A549 (cell line): Measurements from ENCODE around the gene CRNKL1. TPM values are rescaled to one million over a fixed set of nuclear protein-coding genes. Genes with fewer than 3 reads are reported as not detected.

Source experiments
- ATAC-seq, 2 experiments: fragments of 200-7000 bp in 1 of 2; fragments of >200 bp in 1 of 2; cut with Nextera tagmentation in 1 of 2; cut with Tn5 transposase in 1 of 2; 3 replicates each; pipeline versions ENCODE4 v1.8.0 to v1.9.1; 2018 to 2020; ENCODE audit warnings: mild to moderate bottlenecking in 1 of 2, moderate library complexity in 1 of 2
- CTCF ChIA-PET: fragments of 300-600 bp; sonication (Branson Sonifier 250); formaldehyde crosslinking; extraction: SDS; loops from one replicate; lab custom pipeline; 2021; ENCODE audit warnings: antibody characterized with exemption, inconsistent platforms; lab: Yijun Ruan, JAX
- POLR2A ChIA-PET: fragments of 350-600 bp; formaldehyde crosslinking; extraction: SDS; loops from one replicate; lab custom pipeline; 2021; ENCODE audit warnings: antibody characterized with exemption, inconsistent platforms; lab: Yijun Ruan, JAX
- DNase-seq, 2 experiments: peaks; one replicate each; pipeline versions ENCODE4 v3.0.0 to v3.0.0-alpha.2; 2011 to 2016; ENCODE audit warnings: low read depth in 1 of 2, low spot score in 1 of 2
- FAIRE-seq: peaks from 2 replicates; lab custom pipeline; 2011; peaks lifted over from hg19 to GRCh38; lab: Jason Lieb, UNC
- H3K27ac ChIP-seq, 2 experiments: fragments of >200 bp; sonication (Bioruptor Twin); formaldehyde crosslinking; 3 replicates each; pipeline ENCODE4 v1.5.1; 2016 to 2017
- H3K4me1 ChIP-seq: fragments of >200 bp; sonication (Bioruptor Twin); formaldehyde crosslinking; 3 replicates; pipeline ENCODE4 v1.6.1; 2016
- H3K4me2 ChIP-seq: fragments of >200 bp; sonication (Bioruptor Twin); formaldehyde crosslinking; 3 replicates; pipeline ENCODE4 v1.6.1; 2016
- H3K4me3 ChIP-seq: fragments of >200 bp; sonication (Bioruptor Twin); formaldehyde crosslinking; 3 replicates; pipeline ENCODE4 v1.5.1; 2016
- H3K9me3 ChIP-seq: fragments of >200 bp; sonication (Bioruptor Twin); formaldehyde crosslinking; 3 replicates; pipeline ENCODE4 v1.6.1; 2016
- CHD4 ChIP-seq: fragments of 200-600 bp; sonication (generic); IDR thresholded peaks from 2 replicates; pipeline ENCODE4 v1.6.1; 2016; ENCODE audit warnings: antibody characterized with exemption, mild to moderate bottlenecking, borderline replicate concordance
- EHMT2 ChIP-seq: fragments of 200-600 bp; sonication (generic); IDR thresholded peaks from 2 replicates; pipeline ENCODE4 v1.6.1; 2016; ENCODE audit warnings: antibody characterized with exemption, low read depth, mild to moderate bottlenecking, moderate library complexity
- EP300 ChIP-seq, 2 experiments: fragments of >200 bp; sonication (Bioruptor Twin); formaldehyde crosslinking; IDR thresholded peaks; 2 replicates in 1 of 2; 3 replicates in 1 of 2; pipeline ENCODE4 v1.6.1; 2016 to 2017
- HOXB5 ChIP-seq: fragments of 250-450 bp; sonication (Bioruptor Pico); IDR thresholded peaks from 2 replicates; pipeline ENCODE4 v1.5.0; 2020; ENCODE audit warnings: mild to moderate bottlenecking, moderate library complexity
- JUNB ChIP-seq: fragments of >200 bp; sonication (Bioruptor Twin); formaldehyde crosslinking; IDR thresholded peaks from 2 replicates; pipeline ENCODE4 v1.6.1; 2016
- KDM1A ChIP-seq: fragments of 200-600 bp; sonication (generic); IDR thresholded peaks from 2 replicates; pipeline ENCODE4 v1.6.1; 2016; ENCODE audit warnings: low read depth, mild to moderate bottlenecking
- MAFK ChIP-seq: fragments of 450-650 bp; IDR thresholded peaks from 2 replicates; pipeline ENCODE4 v1.6.1; 2014; ENCODE audit not compliant: partially characterized antibody
- MAZ ChIP-seq: fragments of 150-350 bp; IDR thresholded peaks from 2 replicates; pipeline ENCODE4 v1.6.1; 2014; ENCODE audit warnings: antibody characterized with exemption, low read depth, low read length, borderline replicate concordance
- MYC ChIP-seq: IDR thresholded peaks from 2 replicates; pipeline ENCODE4 v1.6.1; 2012; ENCODE audit warnings: mild to moderate bottlenecking, inconsistent platforms, low read length, improper control_type of control experiment, borderline replicate concordance
- NPAS2 ChIP-seq: fragments of 250-450 bp; sonication (Bioruptor Pico); IDR thresholded peaks from 2 replicates; pipeline ENCODE4 v1.8.0; 2022; ENCODE audit warnings: mild to moderate bottlenecking, moderate library complexity, borderline replicate concordance
- RARB ChIP-seq: fragments of 250-450 bp; sonication (Bioruptor Pico); IDR thresholded peaks from 2 replicates; pipeline ENCODE4 v1.8.0; 2021; ENCODE audit warnings: mild to moderate bottlenecking, moderate library complexity
- RFX5 ChIP-seq: fragments of 450-650 bp; IDR thresholded peaks from 2 replicates; pipeline ENCODE4 v1.7.1; 2014; ENCODE audit warnings: antibody characterized with exemption, mild to moderate bottlenecking, moderate library complexity
- SREBF2 ChIP-seq: fragments of 450-650 bp; IDR thresholded peaks from 2 replicates; pipeline ENCODE4 v1.6.1; 2014; ENCODE audit warnings: mild to moderate bottlenecking, moderate library complexity
- ZC3H11A ChIP-seq: fragments of 450-650 bp; IDR thresholded peaks from 2 replicates; pipeline ENCODE4 v1.6.1; 2014; ENCODE audit warnings: antibody characterized with exemption, mild to moderate bottlenecking
- ZFP36 ChIP-seq: fragments of 450-650 bp; IDR thresholded peaks from 2 replicates; pipeline ENCODE4 v1.6.1; 2014; ENCODE audit warnings: borderline replicate concordance; ENCODE audit not compliant: partially characterized antibody
- ZNF302 ChIP-seq: fragments of 250-450 bp; sonication (Bioruptor Pico); IDR thresholded peaks from 2 replicates; pipeline ENCODE4 v1.9.0; 2021; ENCODE audit warnings: inconsistent platforms, mild to moderate bottlenecking, moderate library complexity
- WGBS: methylation state at CpG from one replicate; pipeline ENCODE4 v1.1.6; 2017; ENCODE audit errors: missing lambda C conversion rate; 5-methylcytosine and 5-hydroxymethylcytosine counted together
- polyA plus RNA-seq, 4 experiments: library from polyadenylated mRNA; depleted of rRNA in 3 of 4; stranded (reverse); fragments of >200 nt; fragmentation: RNase III in 1 of 4; extraction: RNeasy Plus Mini Kit Qiagen cat#74134 plus additional on column Dnase treatment in 1 of 4; gene quantifications; 2 replicates in 3 of 4; 3 replicates in 1 of 4; pipeline ENCODE4 v1.2.3, GENCODE V29; 2011 to 2017
- TF ChIP-seq, protein P1 (sequence below): fragments of 200-600 bp; sonication (generic); IDR thresholded peaks from 2 replicates; pipeline ENCODE4 v1.6.1; 2016; ENCODE audit warnings: antibody characterized with exemption, mild to moderate bottlenecking, moderate library complexity
- TF ChIP-seq, protein P2 (sequence below): fragments of 450-650 bp; IDR thresholded peaks from 2 replicates; pipeline ENCODE4 v1.6.1; 2014; ENCODE audit warnings: antibody characterized with exemption
- TF ChIP-seq, protein P3 (sequence below): fragments of >200 bp; sonication (Bioruptor Twin); formaldehyde crosslinking; IDR thresholded peaks from 3 replicates; pipeline ENCODE4 v1.5.1; 2016

Gene CRNKL1
- polyA plus RNA-seq, 2 of the 4 experiments (the other 2 are of a cell fraction), result 19.4 to 32.1 TPM

DNA sequence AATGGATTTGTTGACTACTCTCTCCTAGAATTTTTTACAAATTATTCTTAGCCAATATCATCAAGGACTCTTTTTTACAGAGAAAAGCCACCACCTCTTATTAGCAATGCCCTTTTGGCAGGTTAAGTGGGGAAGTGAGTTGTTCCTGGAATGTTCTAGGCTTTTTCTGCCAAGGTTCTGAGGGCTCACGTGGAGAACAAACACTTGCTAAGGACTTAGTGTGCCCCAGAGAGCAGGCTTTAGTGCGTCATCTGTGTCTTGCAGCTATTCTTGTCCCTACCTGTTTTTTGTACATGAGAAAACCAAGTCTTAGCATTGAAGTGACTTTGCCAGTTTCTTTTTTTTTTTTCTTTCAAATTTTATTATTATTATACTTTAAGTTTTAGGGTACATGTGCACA, 33.5 kb upstream of the CRNKL1 start:
- no peak overlapping the region for H3K4me3 ChIP-seq
- WGBS, result 34% methylated on average over 2 of the region's 2 CpGs
- H3K27ac ChIP-seq, result no peak overlapping the region
- DNase-seq (no peak), ATAC-seq (no peak), FAIRE-seq (no peak)
- H3K9me3 ChIP-seq, result no peaks in the 10 kb centered on the region
- H3K4me2 ChIP-seq, result no peak overlapping the region
- no peak for TF ChIP-seq ZNF302 (CRISPR knock-in tag)
- TF ChIP-seq ZFP36, result no peak
- TF ChIP-seq MAFK, result no peak
- TF ChIP-seq, protein P1, sequence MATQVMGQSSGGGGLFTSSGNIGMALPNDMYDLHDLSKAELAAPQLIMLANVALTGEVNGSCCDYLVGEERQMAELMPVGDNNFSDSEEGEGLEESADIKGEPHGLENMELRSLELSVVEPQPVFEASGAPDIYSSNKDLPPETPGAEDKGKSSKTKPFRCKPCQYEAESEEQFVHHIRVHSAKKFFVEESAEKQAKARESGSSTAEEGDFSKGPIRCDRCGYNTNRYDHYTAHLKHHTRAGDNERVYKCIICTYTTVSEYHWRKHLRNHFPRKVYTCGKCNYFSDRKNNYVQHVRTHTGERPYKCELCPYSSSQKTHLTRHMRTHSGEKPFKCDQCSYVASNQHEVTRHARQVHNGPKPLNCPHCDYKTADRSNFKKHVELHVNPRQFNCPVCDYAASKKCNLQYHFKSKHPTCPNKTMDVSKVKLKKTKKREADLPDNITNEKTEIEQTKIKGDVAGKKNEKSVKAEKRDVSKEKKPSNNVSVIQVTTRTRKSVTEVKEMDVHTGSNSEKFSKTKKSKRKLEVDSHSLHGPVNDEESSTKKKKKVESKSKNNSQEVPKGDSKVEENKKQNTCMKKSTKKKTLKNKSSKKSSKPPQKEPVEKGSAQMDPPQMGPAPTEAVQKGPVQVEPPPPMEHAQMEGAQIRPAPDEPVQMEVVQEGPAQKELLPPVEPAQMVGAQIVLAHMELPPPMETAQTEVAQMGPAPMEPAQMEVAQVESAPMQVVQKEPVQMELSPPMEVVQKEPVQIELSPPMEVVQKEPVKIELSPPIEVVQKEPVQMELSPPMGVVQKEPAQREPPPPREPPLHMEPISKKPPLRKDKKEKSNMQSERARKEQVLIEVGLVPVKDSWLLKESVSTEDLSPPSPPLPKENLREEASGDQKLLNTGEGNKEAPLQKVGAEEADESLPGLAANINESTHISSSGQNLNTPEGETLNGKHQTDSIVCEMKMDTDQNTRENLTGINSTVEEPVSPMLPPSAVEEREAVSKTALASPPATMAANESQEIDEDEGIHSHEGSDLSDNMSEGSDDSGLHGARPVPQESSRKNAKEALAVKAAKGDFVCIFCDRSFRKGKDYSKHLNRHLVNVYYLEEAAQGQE, result no peak
- TF ChIP-seq, protein P2, sequence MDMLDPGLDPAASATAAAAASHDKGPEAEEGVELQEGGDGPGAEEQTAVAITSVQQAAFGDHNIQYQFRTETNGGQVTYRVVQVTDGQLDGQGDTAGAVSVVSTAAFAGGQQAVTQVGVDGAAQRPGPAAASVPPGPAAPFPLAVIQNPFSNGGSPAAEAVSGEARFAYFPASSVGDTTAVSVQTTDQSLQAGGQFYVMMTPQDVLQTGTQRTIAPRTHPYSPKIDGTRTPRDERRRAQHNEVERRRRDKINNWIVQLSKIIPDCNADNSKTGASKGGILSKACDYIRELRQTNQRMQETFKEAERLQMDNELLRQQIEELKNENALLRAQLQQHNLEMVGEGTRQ, result no peak
- TF ChIP-seq RARB (CRISPR knock-in tag), result no peak
- TF ChIP-seq EP300 (IDR thresholded peaks at IDR 0.05), result no peak
- no peak for TF ChIP-seq MAZ
- no peak for TF ChIP-seq KDM1A
- TF ChIP-seq, protein P3, sequence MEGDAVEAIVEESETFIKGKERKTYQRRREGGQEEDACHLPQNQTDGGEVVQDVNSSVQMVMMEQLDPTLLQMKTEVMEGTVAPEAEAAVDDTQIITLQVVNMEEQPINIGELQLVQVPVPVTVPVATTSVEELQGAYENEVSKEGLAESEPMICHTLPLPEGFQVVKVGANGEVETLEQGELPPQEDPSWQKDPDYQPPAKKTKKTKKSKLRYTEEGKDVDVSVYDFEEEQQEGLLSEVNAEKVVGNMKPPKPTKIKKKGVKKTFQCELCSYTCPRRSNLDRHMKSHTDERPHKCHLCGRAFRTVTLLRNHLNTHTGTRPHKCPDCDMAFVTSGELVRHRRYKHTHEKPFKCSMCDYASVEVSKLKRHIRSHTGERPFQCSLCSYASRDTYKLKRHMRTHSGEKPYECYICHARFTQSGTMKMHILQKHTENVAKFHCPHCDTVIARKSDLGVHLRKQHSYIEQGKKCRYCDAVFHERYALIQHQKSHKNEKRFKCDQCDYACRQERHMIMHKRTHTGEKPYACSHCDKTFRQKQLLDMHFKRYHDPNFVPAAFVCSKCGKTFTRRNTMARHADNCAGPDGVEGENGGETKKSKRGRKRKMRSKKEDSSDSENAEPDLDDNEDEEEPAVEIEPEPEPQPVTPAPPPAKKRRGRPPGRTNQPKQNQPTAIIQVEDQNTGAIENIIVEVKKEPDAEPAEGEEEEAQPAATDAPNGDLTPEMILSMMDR, result no peak
- no peak for TF ChIP-seq NPAS2 (CRISPR knock-in tag)
- no peak for TF ChIP-seq ZC3H11A
- H3K4me1 ChIP-seq, result no peaks in the 10 kb centered on the region
- CTCF ChIA-PET, result interaction anchor here (0.7 to 4.2 kb wide), 3 partner anchors 153 to 509 kb away, joined by 3 to 52 read pairs (median 24); no protein-coding TSS in a partner anchor
- POLR2A ChIA-PET, result interaction anchor here (0.7 kb wide), 1 partner anchor 29 kb away, joined by 5 read pairs; no protein-coding TSS in a partner anchor

DNA sequence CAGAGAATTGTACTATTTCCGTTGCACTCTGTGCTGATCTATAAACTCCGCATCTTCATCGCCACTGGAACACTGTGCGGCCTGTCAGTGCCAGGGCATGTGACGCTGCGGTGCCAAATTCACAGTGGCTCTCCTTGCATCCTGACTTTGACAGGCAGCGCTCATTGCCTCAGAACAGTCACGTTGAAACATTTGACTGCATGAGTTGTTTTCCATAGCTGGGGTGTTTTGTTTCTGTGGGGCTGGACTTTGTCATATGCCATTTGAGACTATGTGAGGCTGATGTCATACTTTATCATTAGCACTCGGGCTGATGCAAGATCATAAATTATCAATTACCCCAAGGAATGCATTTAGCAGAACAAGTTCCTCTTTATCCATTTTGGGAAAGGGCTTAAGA, 32.8 kb upstream of the CRNKL1 start:
- CTCF ChIA-PET, result interaction anchor here (0.6 to 4.2 kb wide), 12 partner anchors 12 to 509 kb away, joined by 3 to 52 read pairs (median 5); no protein-coding TSS in a partner anchor
- H3K4me1 ChIP-seq, result no peaks in the 10 kb centered on the region
- POLR2A ChIA-PET, result no interaction called here
- TF ChIP-seq EHMT2, result no peak
- TF ChIP-seq MYC, result no peak
- no peak for TF ChIP-seq JUNB
- TF ChIP-seq RFX5, result no peak
- TF ChIP-seq ZFP36, result no peak
- no peak for TF ChIP-seq SREBF2
- no peak for TF ChIP-seq CHD4
- no peak for TF ChIP-seq HOXB5
- no peak overlapping the region for H3K27ac ChIP-seq
- H3K4me2 ChIP-seq, result no peak overlapping the region
- FAIRE-seq (no peak), ATAC-seq (no peak), DNase-seq (no peak)
- WGBS, result 67% methylated on average over 9 of the region's 9 CpGs
- H3K4me3 ChIP-seq, result no peak overlapping the region
- H3K9me3 ChIP-seq, result no peaks in the 10 kb centered on the region
